K562 (cell line): Measurements from ENCODE around the gene ATP6V0A4. TPM values are rescaled to one million over a fixed set of nuclear protein-coding genes. Genes with fewer than 3 reads are reported as not detected.

Experiments
- ATF1 ChIP-seq, 2 experiments: fragments of 450-650 bp in 1 of 2; IDR thresholded peaks; 2 replicates each; pipeline ENCODE4 v1.6.1; 2016; ENCODE audit warnings: missing compliant biosample characterization in 1 of 2, missing genetic modification characterization in 1 of 2
- ELF4 ChIP-seq: fragments of 450-650 bp; formaldehyde crosslinking; IDR thresholded peaks from 2 replicates; pipeline ENCODE4 v1.4.0; 2022; ENCODE audit warnings: missing genetic modification characterization
- PHB2 ChIP-seq: fragments of 450-650 bp; IDR thresholded peaks from 2 replicates; pipeline ENCODE4 v1.6.1; 2017; ENCODE audit warnings: low read depth
- POLR2B ChIP-seq: fragments of 450-650 bp; IDR thresholded peaks from 2 replicates; pipeline ENCODE4 v1.6.1; 2018; ENCODE audit warnings: low read depth; ENCODE audit not compliant: partially characterized antibody
- SREBF1 ChIP-seq: fragments of 150-350 bp; IDR thresholded peaks from 2 replicates; pipeline ENCODE4 v1.6.1; 2014; ENCODE audit warnings: antibody characterized with exemption, low read depth, low read length, borderline replicate concordance
- XRCC5 ChIP-seq: fragments of 200-400 bp; formaldehyde crosslinking; IDR thresholded peaks from 2 replicates; pipeline ENCODE4 v1.6.1; 2017; ENCODE audit warnings: low read depth, mild to moderate bottlenecking, low read length
- polyA plus RNA-seq, 8 experiments: library from polyadenylated mRNA; depleted of rRNA in 4 of 8; stranded (reverse) in 5 of 8; unstranded in 3 of 8; fragments of >200 nt; fragmentation: Nextera tagmentation in 2 of 8; fragmentation: Illumina TruSeq in 1 of 8; extraction: Ambion mirVana in 2 of 8; extraction: Trizol in 1 of 8; gene quantifications; 2 replicates each; pipeline versions ENCODE4 v1.2.1 to v1.2.3, GENCODE V29; 2011 to 2014; ENCODE audit warnings: inconsistent platforms in 1 of 8, missing spikeins in 1 of 8
- total RNA-seq, 7 experiments: library from RNA; depleted of rRNA in 6 of 7; stranded (reverse); fragments of >200 nt in 6 of 7; fragmentation: Illumina TruSeq in 2 of 7; extraction: Trizol in 2 of 7; gene quantifications; 2 replicates each; pipeline versions ENCODE4 v1.2.1 to v1.2.3, GENCODE V29; 2011 to 2021; ENCODE audit warnings: low replicate concordance in 1 of 7
- TF ChIP-seq, protein P1 (sequence below): sonication (generic); formaldehyde crosslinking; IDR thresholded peaks from 2 replicates; pipeline ENCODE4 v1.8.1; 2023; ENCODE audit warnings: mild to moderate bottlenecking, missing genetic modification reagents
- TF ChIP-seq, protein P2 (sequence below): sonication (generic); formaldehyde crosslinking; IDR thresholded peaks from 2 replicates; pipeline ENCODE4 v1.8.0; 2022; ENCODE audit warnings: mild to moderate bottlenecking, missing genetic modification reagents
- TF ChIP-seq, protein P3 (sequence below): fragments of 450-650 bp; IDR thresholded peaks from 2 replicates; pipeline ENCODE4 v1.6.1; 2016; ENCODE audit warnings: antibody characterized with exemption

Gene ATP6V0A4
- total and polyA plus RNA-seq, 9 of the 15 experiments (the other 6 are each of a cell fraction or from before 2014, with no cell fraction given): 0.03 TPM; not detected in 8

GRCh38 chr7:138738551-138739335 lies 59.3 kb downstream of the ATP6V0A4 start (continued):
- TF ChIP-seq, protein P1, sequence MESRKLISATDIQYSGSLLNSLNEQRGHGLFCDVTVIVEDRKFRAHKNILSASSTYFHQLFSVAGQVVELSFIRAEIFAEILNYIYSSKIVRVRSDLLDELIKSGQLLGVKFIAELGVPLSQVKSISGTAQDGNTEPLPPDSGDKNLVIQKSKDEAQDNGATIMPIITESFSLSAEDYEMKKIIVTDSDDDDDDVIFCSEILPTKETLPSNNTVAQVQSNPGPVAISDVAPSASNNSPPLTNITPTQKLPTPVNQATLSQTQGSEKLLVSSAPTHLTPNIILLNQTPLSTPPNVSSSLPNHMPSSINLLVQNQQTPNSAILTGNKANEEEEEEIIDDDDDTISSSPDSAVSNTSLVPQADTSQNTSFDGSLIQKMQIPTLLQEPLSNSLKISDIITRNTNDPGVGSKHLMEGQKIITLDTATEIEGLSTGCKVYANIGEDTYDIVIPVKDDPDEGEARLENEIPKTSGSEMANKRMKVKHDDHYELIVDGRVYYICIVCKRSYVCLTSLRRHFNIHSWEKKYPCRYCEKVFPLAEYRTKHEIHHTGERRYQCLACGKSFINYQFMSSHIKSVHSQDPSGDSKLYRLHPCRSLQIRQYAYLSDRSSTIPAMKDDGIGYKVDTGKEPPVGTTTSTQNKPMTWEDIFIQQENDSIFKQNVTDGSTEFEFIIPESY: peak; percentile 65
- TF ChIP-seq, protein P2, sequence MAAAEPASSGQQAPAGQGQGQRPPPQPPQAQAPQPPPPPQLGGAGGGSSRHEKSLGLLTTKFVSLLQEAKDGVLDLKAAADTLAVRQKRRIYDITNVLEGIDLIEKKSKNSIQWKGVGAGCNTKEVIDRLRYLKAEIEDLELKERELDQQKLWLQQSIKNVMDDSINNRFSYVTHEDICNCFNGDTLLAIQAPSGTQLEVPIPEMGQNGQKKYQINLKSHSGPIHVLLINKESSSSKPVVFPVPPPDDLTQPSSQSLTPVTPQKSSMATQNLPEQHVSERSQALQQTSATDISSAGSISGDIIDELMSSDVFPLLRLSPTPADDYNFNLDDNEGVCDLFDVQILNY (CRISPR knock-in tag): no peak
- TF ChIP-seq, protein P3, sequence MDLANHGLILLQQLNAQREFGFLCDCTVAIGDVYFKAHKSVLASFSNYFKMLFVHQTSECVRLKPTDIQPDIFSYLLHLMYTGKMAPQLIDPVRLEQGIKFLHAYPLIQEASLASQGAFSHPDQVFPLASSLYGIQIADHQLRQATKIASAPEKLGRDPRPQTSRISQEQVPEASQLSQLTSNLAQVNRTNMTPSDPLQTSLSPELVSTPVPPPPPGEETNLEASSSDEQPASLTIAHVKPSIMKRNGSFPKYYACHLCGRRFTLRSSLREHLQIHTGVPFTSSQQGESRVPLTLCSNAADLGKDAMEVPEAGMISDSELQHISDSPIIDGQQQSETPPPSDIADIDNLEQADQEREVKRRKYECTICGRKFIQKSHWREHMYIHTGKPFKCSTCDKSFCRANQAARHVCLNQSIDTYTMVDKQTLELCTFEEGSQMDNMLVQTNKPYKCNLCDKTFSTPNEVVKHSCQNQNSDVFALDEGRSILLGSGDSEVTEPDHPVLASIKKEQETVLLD: no peak
- TF ChIP-seq PHB2 (no peak), POLR2B (no peak), ELF4 (no peak), SREBF1 (0 out of 2 replicates have a peak, but pooled peaks have one; percentile 14), ATF1 (CRISPR knock-in tag; IDR thresholded peaks at IDR 0.05) (no peak), ATF1 (tag; IDR thresholded peaks at IDR 0.05) (no peak), XRCC5 (0 out of 2 replicates have a peak, but pooled peaks have one; percentile 55)
